ENCODE measurements around the gene GPATCH3. TPM values are rescaled to one million over a fixed set of nuclear protein-coding genes. Genes with fewer than 3 reads are reported as not detected.
"Not testable (repeated sequence)": the region's sequence is repeated elsewhere in the genome, so short reads cannot be mapped to it uniquely, and the experiment has no call there.

Gene GPATCH3
- total RNA-seq, 1 donor from 2014 or later, result 15.7 TPM

GRCh38 chr1:26897351-26897750 lies 2.9 kb downstream of the GPATCH3 start:
- H3K27me3 ChIP-seq (ENCODE audit: control insufficient read depth in 3 of 3, insufficient read depth in 3 of 3, low read length in 3 of 3), result no peaks in the 10 kb centered on the region
- no peak overlapping the region for H3K9ac ChIP-seq (ENCODE audit: low read depth in 1 of 3, low read length in 3 of 3)
- no peak overlapping the region for H3K27ac ChIP-seq (ENCODE audit: low read depth, low read length)
- no peaks in the 10 kb centered on the region for H3K9me3 ChIP-seq (ENCODE audit: control insufficient read depth in 3 of 3, low read length in 3 of 3)
- H3K4me3 ChIP-seq (ENCODE audit: low read length in 3 of 3), result no peak overlapping the region
- peaks cover 29 to 38% (median 35%) of the 10 kb centered on the region in 3 donors for H3K36me3 ChIP-seq (ENCODE audit: control insufficient read depth in 3 of 3, insufficient read depth in 3 of 3, low read length in 3 of 3)
- H3K4me1 ChIP-seq (ENCODE audit: control insufficient read depth in 3 of 3, insufficient read depth in 3 of 3, low read length in 3 of 3), result peaks cover 9 to 23% (median 13%) of the 10 kb centered on the region in 3 donors

GRCh38 chr1:26894263-26894662 lies 6.0 kb downstream of the GPATCH3 start:
- Histone ChIP-seq H3K36me3 (ENCODE audit: control insufficient read depth in 3 of 3, insufficient read depth in 3 of 3, low read length in 3 of 3) (peaks cover 35 to 42% (median 39%) of the 10 kb centered on the region in 3 donors), H3K9me3 (ENCODE audit: control insufficient read depth in 3 of 3, low read length in 3 of 3) (no peaks in the 10 kb centered on the region), H3K9ac (ENCODE audit: low read depth in 1 of 3, low read length in 3 of 3) (no peak overlapping the region), H3K4me1 (ENCODE audit: control insufficient read depth in 3 of 3, insufficient read depth in 3 of 3, low read length in 3 of 3) (peaks cover 15 to 18% (median 17%) of the 10 kb centered on the region in 3 donors), H3K27ac (ENCODE audit: low read depth, low read length) (no peak overlapping the region), H3K27me3 (ENCODE audit: control insufficient read depth in 3 of 3, insufficient read depth in 3 of 3, low read length in 3 of 3) (no peaks in the 10 kb centered on the region), H3K4me3 (ENCODE audit: low read length in 3 of 3) (no peak overlapping the region)

- Histone ChIP-seq H3K9me3 (ENCODE audit: control insufficient read depth in 3 of 3, low read length in 3 of 3) (no peaks in the 10 kb centered on the region), H3K9ac (ENCODE audit: low read depth in 1 of 3, low read length in 3 of 3) (peak overlapping the region; percentile 95 to 98 (median 97)), H3K4me1 (ENCODE audit: control insufficient read depth in 3 of 3, insufficient read depth in 3 of 3, low read length in 3 of 3) (peaks cover 15 to 18% (median 16%) of the 10 kb centered on the region in 3 donors), H3K27ac (ENCODE audit: low read depth, low read length) (peak overlapping the region; percentile 89), H3K4me3 (ENCODE audit: low read length in 3 of 3) (peak overlapping the region; percentile 85 to 96 (median 91)), H3K27me3 (ENCODE audit: control insufficient read depth in 3 of 3, insufficient read depth in 3 of 3, low read length in 3 of 3) (no peaks in the 10 kb centered on the region), H3K36me3 (ENCODE audit: control insufficient read depth in 3 of 3, insufficient read depth in 3 of 3, low read length in 3 of 3) (peaks cover 43 to 59% (median 52%) of the 10 kb centered on the region in 3 donors)
Measured at GRCh38 chr1:26890467-26890796, 9.8 kb downstream of the GPATCH3 start.

- Histone ChIP-seq H3K9me3 (ENCODE audit: control insufficient read depth in 3 of 3, low read length in 3 of 3) (no peaks in the 10 kb centered on the region), H3K36me3 (ENCODE audit: control insufficient read depth in 3 of 3, insufficient read depth in 3 of 3, low read length in 3 of 3) (peaks cover 44 to 61% (median 53%) of the 10 kb centered on the region in 3 donors), H3K4me3 (ENCODE audit: low read length in 3 of 3) (peak within 1 kb of the TSS; percentile 85 to 96 (median 91)), H3K27me3 (ENCODE audit: control insufficient read depth in 3 of 3, insufficient read depth in 3 of 3, low read length in 3 of 3) (no peaks in the 10 kb centered on the region), H3K9ac (ENCODE audit: low read depth in 1 of 3, low read length in 3 of 3) (peak within 1 kb of the TSS; percentile 95 to 98 (median 97)), H3K4me1 (ENCODE audit: control insufficient read depth in 3 of 3, insufficient read depth in 3 of 3, low read length in 3 of 3) (peaks cover 15 to 18% (median 16%) of the 10 kb centered on the region in 3 donors), H3K27ac (ENCODE audit: low read depth, low read length) (peak within 1 kb of the TSS; percentile 89)
Measured at GRCh38 chr1:26889551-26890466, 10.5 kb downstream of the GPATCH3 start, which contains the start of gene GPN2. Gene GPN2 (minus strand): TSS chr1:26890283. CDS start chr1:26890096, 187 bp downstream.

GRCh38 chr1:26888231-26888630 lies 12.0 kb downstream of the GPATCH3 start:
- Histone ChIP-seq H3K36me3 (ENCODE audit: control insufficient read depth in 3 of 3, insufficient read depth in 3 of 3, low read length in 3 of 3) (peaks cover 50 to 62% (median 53%) of the 10 kb centered on the region in 3 donors), H3K9me3 (ENCODE audit: control insufficient read depth in 3 of 3, low read length in 3 of 3) (no peaks in the 10 kb centered on the region), H3K9ac (ENCODE audit: low read depth in 1 of 3, low read length in 3 of 3) (peak overlapping the region in 1 of 3 donors; percentile 13), H3K27me3 (ENCODE audit: control insufficient read depth in 3 of 3, insufficient read depth in 3 of 3, low read length in 3 of 3) (no peaks in the 10 kb centered on the region), H3K27ac (ENCODE audit: low read depth, low read length) (no peak overlapping the region), H3K4me1 (ENCODE audit: control insufficient read depth in 3 of 3, insufficient read depth in 3 of 3, low read length in 3 of 3) (peaks cover 15 to 18% (median 16%) of the 10 kb centered on the region in 3 donors), H3K4me3 (ENCODE audit: low read length in 3 of 3) (no peak overlapping the region)

GRCh38 chr1:26887125-26887524 lies 13.1 kb downstream of the GPATCH3 start:
- Histone ChIP-seq H3K27me3 (ENCODE audit: control insufficient read depth in 3 of 3, insufficient read depth in 3 of 3, low read length in 3 of 3) (no peaks in the 10 kb centered on the region), H3K9me3 (ENCODE audit: control insufficient read depth in 3 of 3, low read length in 3 of 3) (no peaks in the 10 kb centered on the region), H3K27ac (ENCODE audit: low read depth, low read length) (no peak overlapping the region), H3K36me3 (ENCODE audit: control insufficient read depth in 3 of 3, insufficient read depth in 3 of 3, low read length in 3 of 3) (peaks cover 52 to 62% (median 53%) of the 10 kb centered on the region in 3 donors), H3K4me1 (ENCODE audit: control insufficient read depth in 3 of 3, insufficient read depth in 3 of 3, low read length in 3 of 3) (peaks cover 15 to 18% (median 16%) of the 10 kb centered on the region in 3 donors), H3K4me3 (ENCODE audit: low read length in 3 of 3) (no peak overlapping the region), H3K9ac (ENCODE audit: low read depth in 1 of 3, low read length in 3 of 3) (no peak overlapping the region)

GRCh38 chr1:26882696-26883463 lies 17.4 kb downstream of the GPATCH3 start:
- peaks cover 57 to 74% (median 65%) of the 10 kb centered on the region in 3 donors for H3K36me3 ChIP-seq (ENCODE audit: control insufficient read depth in 3 of 3, insufficient read depth in 3 of 3, low read length in 3 of 3)
- no peak overlapping the region for H3K4me3 ChIP-seq (ENCODE audit: low read length in 3 of 3)
- no peak overlapping the region for H3K27ac ChIP-seq (ENCODE audit: low read depth, low read length)
- no peaks in the 10 kb centered on the region for H3K27me3 ChIP-seq (ENCODE audit: control insufficient read depth in 3 of 3, insufficient read depth in 3 of 3, low read length in 3 of 3)
- no peak overlapping the region for H3K9ac ChIP-seq (ENCODE audit: low read depth in 1 of 3, low read length in 3 of 3)
- no peaks in the 10 kb centered on the region for H3K9me3 ChIP-seq (ENCODE audit: control insufficient read depth in 3 of 3, low read length in 3 of 3)
- no peaks in the 10 kb centered on the region for H3K4me1 ChIP-seq (ENCODE audit: control insufficient read depth in 3 of 3, insufficient read depth in 3 of 3, low read length in 3 of 3)

GRCh38 chr1:26881611-26882010 lies 18.7 kb downstream of the GPATCH3 start:
- H3K27me3 ChIP-seq (ENCODE audit: control insufficient read depth in 3 of 3, insufficient read depth in 3 of 3, low read length in 3 of 3), result not testable (repeated sequence)
- H3K36me3 ChIP-seq (ENCODE audit: control insufficient read depth in 3 of 3, insufficient read depth in 3 of 3, low read length in 3 of 3), result peaks cover 55 to 75% (median 65%) of the 10 kb centered on the region in 3 donors

GRCh38 chr1:26879793-26880192 lies 20.5 kb downstream of the GPATCH3 start:
- H3K27me3 ChIP-seq (ENCODE audit: control insufficient read depth in 3 of 3, insufficient read depth in 3 of 3, low read length in 3 of 3), result no peaks in the 10 kb centered on the region
- H3K27ac ChIP-seq (ENCODE audit: low read depth, low read length), result no peak overlapping the region
- H3K36me3 ChIP-seq (ENCODE audit: control insufficient read depth in 3 of 3, insufficient read depth in 3 of 3, low read length in 3 of 3), result peaks cover 42 to 66% (median 53%) of the 10 kb centered on the region in 3 donors
- no peak overlapping the region for H3K4me3 ChIP-seq (ENCODE audit: low read length in 3 of 3)
- H3K9ac ChIP-seq (ENCODE audit: low read depth in 1 of 3, low read length in 3 of 3), result no peak overlapping the region
- no peaks in the 10 kb centered on the region for H3K9me3 ChIP-seq (ENCODE audit: control insufficient read depth in 3 of 3, low read length in 3 of 3)
- H3K4me1 ChIP-seq (ENCODE audit: control insufficient read depth in 3 of 3, insufficient read depth in 3 of 3, low read length in 3 of 3), result no peaks in the 10 kb centered on the region

More at GRCh38 chr1:26881611-26882010, 18.7 kb downstream of the GPATCH3 start:
- H3K9ac ChIP-seq (ENCODE audit: low read depth in 1 of 3, low read length in 3 of 3); H3K9me3 ChIP-seq (ENCODE audit: control insufficient read depth in 3 of 3, low read length in 3 of 3); H3K27ac ChIP-seq (ENCODE audit: low read depth, low read length); H3K4me3 ChIP-seq (ENCODE audit: low read length in 3 of 3); H3K4me1 ChIP-seq (ENCODE audit: control insufficient read depth in 3 of 3, insufficient read depth in 3 of 3, low read length in 3 of 3): not testable (repeated sequence)

Measured in skeletal muscle tissue (tissue), 4 donors.